MG63 (cell line): ENCODE measurements around the gene ACTR3. TPM values are rescaled to one million over a fixed set of nuclear protein-coding genes. Genes with fewer than 3 reads are reported as not detected.

Experiments used
- DNase-seq: peaks from one replicate; pipeline ENCODE4 v3.0.0-alpha.2; 2020
- H3K27me3 ChIP-seq: fragments of 250-450 bp; sonication (Bioruptor Pico); 2 replicates; pipeline ENCODE4 v1.5.1; 2020; ENCODE audit warnings: mild to moderate bottlenecking, moderate library complexity
- H3K36me3 ChIP-seq: fragments of 250-450 bp; sonication (Bioruptor Pico); 2 replicates; pipeline ENCODE4 v1.5.1; 2020; ENCODE audit warnings: mild to moderate bottlenecking, moderate library complexity
- H3K4me3 ChIP-seq: fragments of 250-450 bp; sonication (Bioruptor Pico); 2 replicates; pipeline ENCODE4 v1.5.1; 2020; ENCODE audit warnings: mild to moderate bottlenecking, moderate library complexity
- H3K9me3 ChIP-seq: fragments of 250-450 bp; sonication (Bioruptor Pico); 2 replicates; pipeline ENCODE4 v1.5.1; 2020; ENCODE audit warnings: mild to moderate bottlenecking, moderate library complexity
- total RNA-seq: library from RNA; depleted of rRNA; stranded (reverse); fragments of >200 nt; shearing (Covaris generic); gene quantifications from 2 replicates; pipeline ENCODE4 v1.2.3, GENCODE V29; 2014; ENCODE audit warnings: low replicate concordance

Gene ACTR3
- total RNA-seq, 1 experiment from 2014 or later, result 378 TPM

DNA sequence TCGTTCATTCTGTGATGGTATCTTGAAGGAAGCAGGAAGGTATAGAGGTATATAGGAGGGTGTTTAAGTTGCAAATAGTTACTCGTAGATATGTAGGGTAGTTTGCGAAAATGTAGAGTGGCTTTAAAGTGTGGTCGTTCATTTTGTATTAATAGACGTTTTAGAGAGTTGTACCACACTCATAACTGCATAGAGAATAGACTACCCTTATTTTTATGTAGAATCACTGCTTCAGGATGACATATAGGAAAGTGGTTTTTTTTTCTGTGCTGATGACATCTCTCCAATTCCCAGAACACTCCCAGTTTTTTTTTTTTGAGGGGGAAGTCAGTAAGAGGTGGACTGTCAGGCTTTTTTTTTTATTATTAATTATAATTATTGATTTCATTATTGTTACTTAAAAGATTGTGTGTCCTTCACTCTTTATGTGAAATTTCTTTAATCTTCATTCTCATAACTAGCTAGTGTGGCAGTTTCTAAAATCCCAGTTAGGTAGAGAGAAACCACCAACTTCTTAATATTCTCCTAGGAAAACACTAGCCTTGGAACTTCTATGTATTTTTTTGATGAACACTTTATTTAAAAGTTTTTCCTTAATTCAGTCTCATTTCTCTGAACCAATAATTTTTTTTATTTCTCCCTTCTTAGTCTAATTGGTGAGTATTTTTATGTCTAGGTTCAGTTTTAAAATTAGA is 1.5 kb downstream of the ACTR3 start:
- H3K9me3 ChIP-seq, result no peaks in the 10 kb centered on the region
- H3K27me3 ChIP-seq, result no peaks in the 10 kb centered on the region
- no peak for DNase-seq
- peaks cover 29% of the 10 kb centered on the region for H3K36me3 ChIP-seq
- peak overlapping the region; percentile 94 for H3K4me3 ChIP-seq

DNA sequence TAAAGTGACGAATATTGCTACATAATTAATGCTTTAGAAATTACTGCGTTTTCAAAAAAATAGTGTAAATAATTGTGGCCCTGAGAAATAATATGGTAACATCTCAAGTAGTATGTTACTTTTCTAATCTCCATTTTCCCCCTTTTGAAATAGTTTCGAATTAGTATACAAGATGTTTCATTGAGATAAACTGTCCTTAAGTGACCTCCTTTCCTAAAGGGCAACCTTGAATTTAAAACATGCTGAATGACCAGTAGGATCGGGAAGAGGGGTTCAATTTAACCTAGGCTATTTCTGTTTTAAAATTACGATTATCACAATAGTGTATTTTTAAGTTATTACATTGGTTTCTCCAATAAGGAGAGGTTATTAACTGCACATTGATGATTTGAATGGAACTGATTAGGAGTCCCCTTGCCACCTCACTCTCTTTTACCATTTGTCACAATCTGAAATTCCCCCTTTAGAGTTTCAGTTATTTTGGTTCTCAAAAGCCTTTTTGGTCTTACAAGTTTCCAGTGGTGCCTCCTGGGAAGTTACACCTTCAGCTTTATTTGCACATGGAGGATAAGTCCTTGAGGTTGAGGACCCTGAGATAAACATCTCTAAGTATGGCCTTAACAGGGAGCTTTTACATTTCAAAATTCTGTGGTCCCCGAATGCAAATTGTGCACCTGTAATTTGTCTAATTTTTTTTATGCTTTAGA is 2.3 kb downstream of the ACTR3 start:
- H3K27me3 ChIP-seq, result no peaks in the 10 kb centered on the region
- DNase-seq, result no peak
- peak overlapping the region; percentile 94 for H3K4me3 ChIP-seq
- H3K36me3 ChIP-seq, result peaks cover 34% of the 10 kb centered on the region
- H3K9me3 ChIP-seq, result no peaks in the 10 kb centered on the region

GRCh38 chr2:113894156-113894743 is 4.4 kb downstream of the ACTR3 start:
- DNase-seq, result peak; percentile 14
- H3K4me3 ChIP-seq, result peak overlapping the region; percentile 11
- peaks cover 34% of the 10 kb centered on the region for H3K36me3 ChIP-seq
- H3K27me3 ChIP-seq, result no peaks in the 10 kb centered on the region
- no peaks in the 10 kb centered on the region for H3K9me3 ChIP-seq

- Histone ChIP-seq H3K4me3 (no peak overlapping the region), H3K36me3 (peaks cover 34% of the 10 kb centered on the region), H3K9me3 (no peaks in the 10 kb centered on the region), H3K27me3 (no peaks in the 10 kb centered on the region)
- no peak for DNase-seq
Observed at GRCh38 chr2:113895301-113895700, 5.4 kb downstream of the ACTR3 start.

GRCh38 chr2:113895819-113896563 is 6.1 kb downstream of the ACTR3 start:
- Histone ChIP-seq H3K27me3 (no peaks in the 10 kb centered on the region), H3K36me3 (peaks cover 40% of the 10 kb centered on the region), H3K4me3 (no peak overlapping the region), H3K9me3 (no peaks in the 10 kb centered on the region)
- no peak for DNase-seq

DNA sequence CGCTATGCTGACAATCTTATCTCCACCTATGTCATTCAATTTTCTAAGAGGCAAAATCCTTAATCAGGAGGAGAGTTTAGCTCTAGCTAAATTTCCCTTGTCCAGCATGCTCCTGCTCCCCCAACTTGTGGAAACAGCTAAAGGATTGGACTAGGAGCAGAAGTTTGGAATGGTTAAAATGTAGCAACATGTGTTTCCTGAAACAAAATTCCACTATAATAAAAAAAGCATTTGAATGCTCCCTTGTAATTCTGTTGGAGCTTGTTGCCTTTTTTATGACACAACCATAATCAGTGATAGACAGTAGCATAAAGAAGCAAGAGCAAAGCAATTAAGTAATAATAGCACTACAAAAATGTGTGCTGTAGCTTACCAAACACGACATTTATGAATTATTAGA is 6.9 kb downstream of the ACTR3 start:
- peaks cover 40% of the 10 kb centered on the region for H3K36me3 ChIP-seq
- no peak for DNase-seq
- no peak overlapping the region for H3K4me3 ChIP-seq
- no peaks in the 10 kb centered on the region for H3K9me3 ChIP-seq
- no peaks in the 10 kb centered on the region for H3K27me3 ChIP-seq

- Histone ChIP-seq H3K27me3 (no peaks in the 10 kb centered on the region), H3K36me3 (peaks cover 34% of the 10 kb centered on the region), H3K9me3 (no peaks in the 10 kb centered on the region), H3K4me3 (no peak overlapping the region)
- DNase-seq, result no peak
Observed at GRCh38 chr2:113898081-113898480, 8.2 kb downstream of the ACTR3 start.

- Histone ChIP-seq H3K27me3 (no peaks in the 10 kb centered on the region), H3K9me3 (no peaks in the 10 kb centered on the region), H3K36me3 (peaks cover 31% of the 10 kb centered on the region), H3K4me3 (no peak overlapping the region)
- no peak for DNase-seq
Observed at GRCh38 chr2:113899166-113899565, 9.3 kb downstream of the ACTR3 start.

- peaks cover 24% of the 10 kb centered on the region for H3K36me3 ChIP-seq
- no peak for DNase-seq
- no peaks in the 10 kb centered on the region for H3K27me3 ChIP-seq
- H3K4me3 ChIP-seq, result no peak overlapping the region
- peaks cover 2% of the 10 kb centered on the region; the same call in 1 of the 2 replicates for H3K9me3 ChIP-seq
Observed at GRCh38 chr2:113901943-113902342, 12.1 kb downstream of the ACTR3 start.

DNA sequence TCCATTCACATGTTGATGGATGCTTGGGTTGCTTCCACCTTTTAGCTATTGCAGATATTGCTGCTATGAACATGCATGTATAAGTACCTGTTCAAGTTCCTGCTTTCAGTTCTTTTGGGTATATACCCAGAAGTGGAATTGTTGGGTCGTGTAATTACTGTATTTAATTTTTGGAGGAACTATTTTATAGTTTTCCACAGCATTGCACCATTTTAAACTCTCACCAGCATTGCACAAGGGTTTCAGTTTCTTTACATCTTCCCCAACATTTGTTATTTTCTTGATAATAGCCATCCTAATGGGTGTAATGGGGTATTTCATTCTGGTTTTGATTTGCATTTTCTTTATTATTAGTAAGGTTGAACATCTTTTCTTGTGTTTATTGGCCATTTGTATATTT is 16.0 kb downstream of the ACTR3 start:
- Histone ChIP-seq H3K27me3 (no peaks in the 10 kb centered on the region), H3K36me3 (peaks cover 18% of the 10 kb centered on the region), H3K9me3 (peaks cover 2% of the 10 kb centered on the region; the same call in 1 of the 2 replicates), H3K4me3 (no peak overlapping the region)
- no peak for DNase-seq

DNA sequence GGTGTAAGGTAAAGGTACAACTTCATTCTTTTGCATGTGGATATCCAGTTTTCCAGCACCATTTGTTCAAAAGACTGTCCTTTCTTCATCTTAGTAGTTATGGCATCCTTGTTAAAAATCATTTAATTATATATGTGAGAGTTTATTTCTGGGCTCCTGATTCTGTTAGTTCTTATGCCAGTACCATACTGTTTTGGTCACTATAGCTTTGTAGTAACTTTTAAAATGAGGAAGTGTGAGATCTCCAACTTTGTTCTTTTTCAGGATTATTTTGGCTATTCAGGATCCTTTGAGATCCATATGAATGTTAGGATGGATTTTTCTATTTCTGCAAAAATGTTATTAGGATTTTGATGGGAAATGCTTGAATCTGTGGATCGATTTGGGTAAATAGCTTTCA is 16.8 kb downstream of the ACTR3 start:
- no peak for DNase-seq
- Histone ChIP-seq H3K27me3 (no peaks in the 10 kb centered on the region), H3K4me3 (no peak overlapping the region), H3K36me3 (peaks cover 14% of the 10 kb centered on the region), H3K9me3 (peaks cover 2% of the 10 kb centered on the region; the same call in 1 of the 2 replicates)

- Histone ChIP-seq H3K9me3 (peaks cover 2% of the 10 kb centered on the region; the same call in 1 of the 2 replicates), H3K4me3 (no peak overlapping the region)
Observed at GRCh38 chr2:113907297-113907696, 17.4 kb downstream of the ACTR3 start.

DNA sequence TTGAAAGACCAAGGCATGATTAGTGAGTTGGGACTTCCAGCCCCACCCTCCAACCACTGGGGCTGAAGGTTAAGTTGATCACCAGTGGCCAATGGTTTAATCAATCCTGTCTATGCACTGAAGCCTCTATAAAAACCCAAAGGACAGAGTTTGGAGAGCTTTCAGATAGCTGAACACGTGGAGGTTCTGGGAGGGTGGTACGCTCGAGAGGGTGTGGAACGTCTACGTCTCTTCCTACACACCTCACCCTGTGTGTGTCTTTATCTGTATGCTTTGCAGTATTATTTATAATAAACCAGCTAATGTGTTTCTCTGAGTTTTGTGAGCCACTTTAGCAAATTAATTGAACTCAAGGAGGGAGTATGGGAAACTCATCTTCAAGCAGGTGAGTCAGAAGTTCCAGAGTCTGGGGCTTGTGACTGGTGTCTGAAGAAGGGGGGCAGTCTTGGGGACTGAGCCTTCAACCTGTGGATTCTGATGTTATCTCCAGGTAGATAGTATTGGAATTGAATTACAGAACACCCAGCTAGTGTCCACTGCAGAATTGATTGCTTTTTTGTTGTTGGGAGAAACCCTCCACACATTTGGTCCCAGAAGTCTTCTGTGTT is 20.3 kb downstream of the ACTR3 start:
- peaks cover 2% of the 10 kb centered on the region; the same call in 1 of the 2 replicates for H3K9me3 ChIP-seq
- peaks cover 31% of the 10 kb centered on the region for H3K36me3 ChIP-seq
- no peak overlapping the region for H3K4me3 ChIP-seq
- DNase-seq, result no peak
- no peaks in the 10 kb centered on the region for H3K27me3 ChIP-seq

More at GRCh38 chr2:113907297-113907696, 17.4 kb downstream of the ACTR3 start:
- no peak for DNase-seq
- Histone ChIP-seq H3K36me3 (peaks cover 14% of the 10 kb centered on the region), H3K27me3 (no peaks in the 10 kb centered on the region)

DNA sequence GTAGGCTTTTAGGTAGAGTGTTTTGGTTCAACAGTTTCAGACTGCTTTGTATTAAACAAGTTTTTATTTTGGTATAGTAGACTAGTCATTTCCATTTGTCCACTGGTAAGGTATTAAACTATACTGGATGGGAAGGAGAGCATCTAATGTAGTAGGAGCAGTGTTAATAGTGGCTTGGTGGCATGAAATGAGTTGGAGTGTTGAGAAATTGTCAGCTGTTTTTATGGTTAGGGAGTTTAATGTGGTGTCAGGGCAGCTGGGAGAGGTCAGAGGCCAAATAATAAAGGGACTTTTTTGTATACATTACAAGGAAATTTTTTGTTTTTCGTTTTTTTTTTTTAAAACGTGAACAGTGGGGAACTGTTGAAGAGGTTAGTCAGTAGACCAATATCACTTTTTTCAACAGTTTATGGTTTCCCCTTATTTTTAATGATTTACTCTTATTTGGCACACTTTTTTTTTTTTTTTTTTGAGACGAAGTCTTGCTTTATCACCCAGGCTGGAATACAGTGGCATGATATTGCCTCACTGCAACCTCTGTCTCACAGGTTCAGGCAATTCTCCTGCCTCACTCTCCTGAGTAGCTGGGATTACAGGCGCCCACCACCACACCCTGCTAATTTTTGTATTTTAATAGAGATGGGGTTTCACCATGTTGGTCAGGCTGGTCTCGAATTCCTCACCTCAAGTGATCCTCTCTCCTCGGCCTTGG is 21.2 kb downstream of the ACTR3 start:
- no peak for DNase-seq
- Histone ChIP-seq H3K4me3 (no peak overlapping the region), H3K36me3 (peaks cover 33% of the 10 kb centered on the region), H3K9me3 (peaks cover 2% of the 10 kb centered on the region; the same call in 1 of the 2 replicates), H3K27me3 (no peaks in the 10 kb centered on the region)

DNA sequence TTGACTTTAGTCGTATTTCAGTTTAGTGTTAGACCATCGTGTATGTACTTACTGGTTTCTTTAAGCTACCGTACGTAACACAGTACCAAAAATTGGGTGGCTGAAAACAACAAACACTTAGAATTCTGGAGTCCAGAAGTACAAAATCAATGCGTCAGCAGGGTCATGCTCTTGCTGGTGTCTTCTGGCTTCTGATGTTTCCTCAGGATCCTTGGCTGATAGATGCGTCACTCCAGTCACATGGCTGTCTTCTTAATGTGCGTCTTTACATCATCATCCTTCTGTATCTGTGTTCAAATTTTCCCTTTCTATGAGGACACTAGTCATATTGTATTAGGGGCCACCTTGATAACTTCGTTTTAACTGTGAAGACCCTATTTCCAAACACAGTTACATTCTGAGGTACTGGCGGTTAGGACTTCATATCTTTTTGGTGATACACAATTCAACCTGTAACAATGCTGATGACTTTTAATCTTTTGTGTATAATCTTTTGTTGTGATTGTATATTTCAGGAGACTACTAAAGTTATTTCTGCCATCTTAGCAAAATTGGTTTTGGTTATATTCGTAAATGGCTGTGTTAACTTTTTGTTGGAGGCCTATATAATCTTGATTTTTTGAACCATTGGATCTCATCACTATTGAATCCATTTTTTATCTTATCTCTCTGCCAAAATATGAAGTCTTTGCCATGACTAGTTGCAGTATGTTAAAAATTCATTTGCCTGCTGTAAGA is 25.4 kb downstream of the ACTR3 start:
- DNase-seq, result no peak
- no peaks in the 10 kb centered on the region for H3K27me3 ChIP-seq
- no peaks in the 10 kb centered on the region for H3K9me3 ChIP-seq
- no peak overlapping the region for H3K4me3 ChIP-seq
- peaks cover 58% of the 10 kb centered on the region for H3K36me3 ChIP-seq
